Measurements from ENCODE around the gene LDLRAD1.

- TF ChIP-seq, protein P1, sequence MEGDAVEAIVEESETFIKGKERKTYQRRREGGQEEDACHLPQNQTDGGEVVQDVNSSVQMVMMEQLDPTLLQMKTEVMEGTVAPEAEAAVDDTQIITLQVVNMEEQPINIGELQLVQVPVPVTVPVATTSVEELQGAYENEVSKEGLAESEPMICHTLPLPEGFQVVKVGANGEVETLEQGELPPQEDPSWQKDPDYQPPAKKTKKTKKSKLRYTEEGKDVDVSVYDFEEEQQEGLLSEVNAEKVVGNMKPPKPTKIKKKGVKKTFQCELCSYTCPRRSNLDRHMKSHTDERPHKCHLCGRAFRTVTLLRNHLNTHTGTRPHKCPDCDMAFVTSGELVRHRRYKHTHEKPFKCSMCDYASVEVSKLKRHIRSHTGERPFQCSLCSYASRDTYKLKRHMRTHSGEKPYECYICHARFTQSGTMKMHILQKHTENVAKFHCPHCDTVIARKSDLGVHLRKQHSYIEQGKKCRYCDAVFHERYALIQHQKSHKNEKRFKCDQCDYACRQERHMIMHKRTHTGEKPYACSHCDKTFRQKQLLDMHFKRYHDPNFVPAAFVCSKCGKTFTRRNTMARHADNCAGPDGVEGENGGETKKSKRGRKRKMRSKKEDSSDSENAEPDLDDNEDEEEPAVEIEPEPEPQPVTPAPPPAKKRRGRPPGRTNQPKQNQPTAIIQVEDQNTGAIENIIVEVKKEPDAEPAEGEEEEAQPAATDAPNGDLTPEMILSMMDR (conservative IDR thresholded peaks at IDR 0.05) = no peak
- TF ChIP-seq EZH2 (IDR thresholded peaks at IDR 0.05; ENCODE audit: low read depth) = no peak
These were observed 7.4 kb downstream of the LDLRAD1 start for GRCh38 chr1:54010415-54011117.
